ENCODE data around the gene BMERB1.

The BMERB1 gene

DNA sequence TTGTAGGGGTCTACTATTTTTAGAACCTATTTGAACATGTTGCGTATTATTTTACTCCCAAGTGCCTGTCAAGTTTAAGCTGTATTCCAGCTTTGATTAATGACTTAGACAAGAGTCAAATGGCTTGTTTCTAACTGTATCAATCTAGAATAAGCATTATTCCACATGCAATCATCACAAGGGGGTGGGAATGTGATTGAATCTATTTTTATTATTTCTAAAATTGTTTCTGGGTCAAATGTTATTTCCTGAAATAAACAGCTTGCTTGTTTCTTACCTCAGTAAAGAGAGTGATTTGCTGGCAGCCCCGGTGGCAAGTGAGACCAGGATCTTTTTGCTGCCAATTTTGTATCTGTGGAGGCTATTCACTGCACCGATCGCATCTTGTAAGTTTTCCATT lies 187.1 kb downstream of the BMERB1 start:
- DNase-seq = no peak

DNA sequence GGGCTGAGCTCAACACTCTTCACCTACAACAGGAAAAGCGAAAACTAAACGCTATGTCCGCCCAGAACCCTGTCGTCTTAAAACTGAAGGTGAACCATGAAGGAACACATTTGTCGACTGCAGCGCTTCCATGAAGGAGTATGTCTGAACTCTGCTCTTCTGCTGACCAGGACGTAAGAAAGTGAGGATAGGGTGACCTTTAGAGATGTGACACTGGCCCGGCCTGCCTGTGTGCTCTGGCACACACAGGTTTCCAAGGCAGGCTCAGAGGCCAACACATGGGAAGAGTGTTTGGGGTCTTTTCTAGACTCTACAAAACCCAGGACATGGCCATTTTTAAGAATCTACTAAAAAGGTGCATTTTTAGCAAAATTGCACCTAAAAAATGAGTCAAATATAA lies 187.5 kb downstream of the BMERB1 start:
- DNase-seq = no peak

DNA sequence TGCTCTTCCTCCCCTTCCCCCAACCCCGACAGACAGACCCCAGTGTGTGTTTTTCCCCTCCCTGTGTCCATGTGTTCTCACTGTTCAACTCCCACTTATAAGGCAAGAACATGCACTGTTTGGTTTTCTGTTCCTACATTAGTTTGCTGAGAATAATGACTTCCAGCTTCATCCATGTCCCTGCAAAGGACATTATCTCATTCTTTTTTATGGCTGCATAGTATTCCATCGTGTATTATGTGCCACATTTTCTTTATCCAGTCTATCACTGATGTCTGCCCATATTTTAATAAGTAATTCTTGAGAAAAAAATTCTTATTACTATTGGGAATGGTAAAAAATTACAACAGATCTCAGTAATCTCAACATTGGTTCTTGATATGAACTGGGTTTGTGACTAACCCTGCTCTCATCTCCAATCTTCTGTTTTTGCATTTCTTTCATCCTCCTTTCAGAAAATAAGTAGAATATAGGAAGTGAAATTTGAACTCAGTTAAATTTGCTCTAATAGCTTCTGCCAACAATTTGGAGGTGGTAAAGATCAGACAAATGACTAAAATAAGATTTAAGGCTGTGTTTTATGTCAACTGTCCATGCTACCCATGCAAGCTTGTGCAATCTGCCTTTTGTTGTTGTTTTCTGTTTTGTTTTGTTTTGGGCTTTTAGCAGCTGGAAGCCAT lies 197.5 kb downstream of the BMERB1 start:
- DNase-seq = no peak

DNA sequence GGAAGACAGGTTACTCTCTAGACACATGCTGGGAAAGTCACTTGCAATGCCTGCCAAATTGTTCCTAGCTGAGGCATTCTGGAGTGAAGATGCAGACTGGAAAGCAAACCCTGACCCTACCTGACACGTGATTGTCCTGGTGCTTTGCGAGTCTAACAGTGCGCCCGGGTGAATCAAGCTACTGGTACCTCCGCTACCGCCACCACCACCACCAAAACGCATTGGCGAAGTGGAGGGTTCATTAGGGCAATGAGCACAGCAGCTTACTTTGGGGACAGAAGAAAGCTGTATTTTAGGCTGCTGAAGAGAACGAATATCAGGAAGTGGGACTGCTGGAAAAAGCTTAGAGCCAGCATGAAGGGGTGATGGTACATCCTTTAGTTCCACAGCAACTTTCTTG lies 201.5 kb downstream of the BMERB1 start:
- no peak for DNase-seq

DNA sequence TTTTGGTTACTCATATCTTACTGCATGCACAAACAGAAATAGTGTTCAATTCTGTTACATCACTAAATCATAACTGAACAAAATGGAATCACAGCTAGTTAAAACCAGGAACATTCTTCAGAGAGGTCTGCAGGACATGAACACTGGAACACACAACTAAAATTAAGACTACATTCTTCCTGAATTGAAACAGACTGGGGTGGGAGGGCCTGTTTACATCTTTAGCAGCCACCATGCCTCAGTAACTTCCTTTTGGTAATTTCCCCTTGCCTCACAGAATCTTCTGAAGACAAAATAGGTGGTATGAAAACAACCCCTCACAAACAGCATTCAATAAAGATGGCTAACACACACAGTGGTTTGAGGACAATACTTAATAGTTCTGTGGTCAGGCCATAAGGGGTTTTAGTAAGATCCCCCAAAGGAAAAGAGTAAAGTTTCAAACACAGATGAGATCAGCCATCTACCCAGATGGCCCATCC lies 202.0 kb downstream of the BMERB1 start:
- no peak for DNase-seq

Data from stimulated activated CD8-positive, alpha-beta memory T cell treated with anti-CD3 and anti-CD28 coated beads, Interleukin-4, amount 100 ng/mL, for 48 hours (primary cell).